Right renal cortex interstitium (tissue), 3 donors: ENCODE data around the gene PPIC. TPM values are rescaled to one million over a fixed set of nuclear protein-coding genes. Genes with fewer than 3 reads are reported as not detected.
"Not testable (repeated sequence)": the region's sequence is repeated elsewhere in the genome, so short reads cannot be mapped to it uniquely, and the experiment has no call there.

ENCODE experiments used
- DNase-seq, 3 donors: peaks; one replicate each; pipeline ENCODE4 v3.0.0-alpha.2; 2013; ENCODE audit warnings: low read depth in 3 of 3, low spot score in 2 of 3
- polyA plus RNA-seq, 3 donors: library from polyadenylated mRNA; unstranded; fragments of 120-200 nt; gene quantifications; one replicate each; pipeline ENCODE4 v1.2.1, GENCODE V29; 2013; ENCODE audit not compliant: insufficient read length in 3 of 3

PPIC gene
- polyA plus RNA-seq, 3 donors = 36.8 to 43.8 (median 42.2) TPM

DNA sequence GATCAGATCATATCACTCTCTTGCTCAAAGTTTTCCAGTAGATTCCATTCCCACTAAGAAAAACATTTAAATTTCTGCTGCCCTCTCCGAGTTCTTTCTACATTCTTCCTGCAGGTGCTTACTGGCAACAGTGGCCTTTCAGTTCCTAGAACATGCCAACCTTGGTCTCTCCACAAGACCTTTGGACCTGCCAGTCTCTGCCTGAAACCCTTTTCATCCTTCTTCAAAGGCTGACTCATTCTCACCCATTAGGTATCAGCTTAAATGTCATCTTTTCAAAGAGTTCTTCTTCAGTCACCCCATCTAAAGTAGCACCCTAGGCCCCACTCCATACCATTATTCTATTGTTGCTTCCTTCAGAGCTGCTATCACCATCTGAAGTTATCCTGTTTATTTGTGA lies 21.8 kb downstream of the PPIC start:
- DNase-seq = no peak

DNA sequence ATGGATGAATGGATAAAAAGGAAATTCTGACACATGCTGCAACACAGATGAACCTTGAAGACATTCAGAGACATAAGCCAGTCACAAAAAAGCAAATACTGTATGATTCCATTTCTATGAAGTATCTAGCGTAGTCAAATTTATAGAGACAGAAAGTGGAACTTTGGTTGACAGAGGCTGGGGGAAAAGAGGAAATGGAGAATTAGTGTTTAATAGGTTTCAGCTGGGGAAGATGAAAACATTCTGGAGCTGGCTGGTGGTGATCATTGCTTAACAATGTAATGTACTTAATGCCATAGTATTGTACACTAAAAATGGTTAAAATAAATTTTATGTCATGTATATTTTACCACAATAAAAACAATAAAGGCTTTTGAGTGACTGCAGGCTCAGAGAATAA lies 24.2 kb downstream of the PPIC start:
- DNase-seq = no peak

DNA sequence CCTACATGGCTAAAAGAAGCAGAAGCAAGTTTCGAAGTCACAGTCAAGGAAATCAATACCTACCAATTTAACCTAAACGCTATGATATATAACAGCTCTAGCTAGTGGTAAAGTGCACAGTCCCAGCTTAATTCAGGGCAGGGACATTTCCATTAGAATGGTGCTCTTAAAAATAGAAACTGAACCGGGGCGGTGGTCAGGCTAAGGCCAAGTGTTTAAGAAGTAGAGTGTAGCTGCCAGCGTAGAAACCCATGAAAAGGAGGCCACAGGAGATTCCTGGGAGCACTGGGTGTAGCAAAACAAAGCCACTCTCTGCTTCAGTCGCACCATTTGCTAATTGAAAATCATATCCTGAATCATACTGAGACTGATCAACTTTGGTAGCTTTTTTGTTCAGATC lies 28.8 kb downstream of the PPIC start:
- DNase-seq = no peak

DNA sequence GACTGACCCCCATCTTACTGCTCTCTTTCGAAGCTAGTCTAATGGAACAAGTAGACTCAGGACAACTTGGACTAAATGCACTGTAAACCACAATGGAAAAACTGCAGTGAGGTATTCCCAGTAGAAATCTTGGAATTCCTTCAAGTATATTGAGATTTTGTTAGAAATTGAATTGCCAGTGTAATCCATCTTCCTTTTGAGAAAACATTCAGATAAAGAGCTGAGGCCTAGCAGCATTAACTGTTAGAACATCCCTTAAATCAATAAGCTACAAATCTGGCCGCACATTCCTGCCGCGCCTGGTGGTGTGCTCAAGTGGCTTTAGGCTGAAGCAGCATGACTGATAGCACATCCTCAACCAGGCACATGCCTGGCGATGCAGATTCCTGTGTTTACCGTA lies 29.3 kb downstream of the PPIC start:
- DNase-seq = no peak

DNA sequence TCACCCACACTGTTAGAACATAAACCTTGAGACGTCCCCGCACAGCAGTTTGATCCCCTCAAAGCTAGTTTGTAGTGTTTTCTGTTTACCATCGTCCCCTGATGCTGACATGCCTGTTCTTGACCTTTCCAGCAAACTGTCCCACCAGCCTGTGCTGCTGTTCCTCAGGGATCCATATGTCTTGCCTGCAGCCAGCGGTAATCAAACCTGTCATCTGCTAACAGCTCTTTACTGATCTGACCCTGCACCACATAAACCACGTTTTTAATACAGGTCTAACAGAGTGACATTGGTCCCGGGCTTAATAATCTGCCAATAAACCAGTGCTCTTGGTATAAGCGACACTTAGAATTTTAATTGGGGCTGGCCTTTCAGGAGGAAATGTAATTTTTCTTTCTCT lies 34.7 kb downstream of the PPIC start:
- no peak for DNase-seq

DNA sequence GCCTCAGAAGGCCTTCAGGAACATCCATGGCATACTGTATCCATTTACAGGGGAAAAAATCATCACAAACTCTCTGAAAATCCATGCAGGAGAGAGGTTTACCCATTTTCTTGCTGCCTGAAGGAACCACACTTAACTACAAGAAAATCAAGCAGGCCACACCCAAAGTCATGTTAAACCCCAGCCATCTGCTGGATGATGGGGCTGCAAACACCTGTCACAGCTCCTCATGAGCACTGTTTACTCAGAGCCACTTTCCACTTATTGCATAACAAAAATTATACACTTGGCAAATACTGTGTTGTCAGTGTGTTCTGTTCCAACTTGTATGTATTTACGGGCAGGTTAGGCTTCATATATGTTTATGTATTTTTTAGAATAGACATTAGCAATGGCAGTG lies 35.8 kb downstream of the PPIC start:
- DNase-seq = no peak

DNA sequence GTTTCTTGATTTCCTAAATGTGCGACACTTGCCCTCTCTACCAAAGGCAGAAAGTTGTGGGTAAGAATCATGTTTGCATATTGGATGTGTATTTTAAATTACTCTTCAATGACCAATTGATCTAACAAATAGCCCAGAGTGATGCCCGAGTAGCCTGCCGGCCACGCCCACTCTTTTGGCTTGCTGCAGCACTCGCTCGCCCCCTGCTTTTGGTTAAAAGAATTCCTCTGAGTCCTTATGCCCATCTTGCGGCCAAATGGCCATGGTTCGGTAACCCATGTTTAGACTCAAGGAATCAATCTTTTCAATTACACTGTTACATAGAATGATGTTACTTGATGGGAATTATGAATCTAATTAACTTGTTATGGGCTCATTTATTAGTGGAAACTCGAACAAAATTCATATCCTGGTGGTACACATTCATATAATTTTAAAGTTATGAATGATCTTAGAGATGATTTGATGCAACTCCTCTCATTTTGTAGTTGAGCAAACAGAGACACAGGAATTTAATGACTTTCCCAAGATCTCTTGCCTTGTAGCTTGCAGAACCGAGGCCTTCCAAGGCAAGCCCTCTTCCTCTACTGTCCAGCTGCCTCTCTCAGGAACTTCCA lies 36.5 kb downstream of the PPIC start:
- no peak for DNase-seq

DNA sequence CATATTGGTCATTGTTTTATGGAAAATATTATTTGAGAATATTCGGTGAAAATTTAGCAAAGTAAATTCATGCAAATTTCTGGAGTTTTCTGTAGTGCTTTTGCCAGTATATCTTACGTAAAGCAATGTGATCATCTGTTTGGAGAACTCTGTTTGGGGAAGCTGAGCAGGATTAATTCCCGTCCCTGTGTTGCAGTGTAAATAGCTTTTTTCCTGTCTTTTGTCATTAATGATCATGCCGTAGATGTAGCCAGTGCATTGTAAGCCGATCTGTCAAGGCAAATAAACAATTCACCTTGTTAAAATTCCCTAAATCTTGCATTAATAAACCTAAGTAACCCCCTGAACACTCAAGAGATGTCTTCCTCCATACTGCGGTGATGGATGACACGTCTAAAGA lies 39.2 kb downstream of the PPIC start:
- DNase-seq = no peak

DNA sequence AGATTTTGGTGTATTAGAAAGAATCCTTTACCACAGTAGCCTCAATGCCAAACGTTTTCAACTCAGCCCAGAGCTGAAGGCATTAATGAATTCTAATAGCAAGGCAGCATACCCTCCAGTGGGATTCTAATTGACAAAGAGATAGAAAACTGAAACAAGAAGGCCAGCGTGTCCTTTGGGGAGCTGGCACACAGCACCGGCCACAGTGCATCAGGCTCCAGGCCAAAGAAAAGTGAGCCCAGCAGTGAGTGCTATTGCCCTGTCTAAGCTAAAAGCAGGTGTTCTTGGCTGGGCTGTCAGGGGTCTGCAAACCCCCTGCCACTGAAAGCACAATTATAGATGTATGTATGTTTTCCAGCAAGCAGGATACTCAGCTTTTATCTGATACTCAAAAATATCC lies 40.4 kb downstream of the PPIC start:
- DNase-seq = no peak

DNA sequence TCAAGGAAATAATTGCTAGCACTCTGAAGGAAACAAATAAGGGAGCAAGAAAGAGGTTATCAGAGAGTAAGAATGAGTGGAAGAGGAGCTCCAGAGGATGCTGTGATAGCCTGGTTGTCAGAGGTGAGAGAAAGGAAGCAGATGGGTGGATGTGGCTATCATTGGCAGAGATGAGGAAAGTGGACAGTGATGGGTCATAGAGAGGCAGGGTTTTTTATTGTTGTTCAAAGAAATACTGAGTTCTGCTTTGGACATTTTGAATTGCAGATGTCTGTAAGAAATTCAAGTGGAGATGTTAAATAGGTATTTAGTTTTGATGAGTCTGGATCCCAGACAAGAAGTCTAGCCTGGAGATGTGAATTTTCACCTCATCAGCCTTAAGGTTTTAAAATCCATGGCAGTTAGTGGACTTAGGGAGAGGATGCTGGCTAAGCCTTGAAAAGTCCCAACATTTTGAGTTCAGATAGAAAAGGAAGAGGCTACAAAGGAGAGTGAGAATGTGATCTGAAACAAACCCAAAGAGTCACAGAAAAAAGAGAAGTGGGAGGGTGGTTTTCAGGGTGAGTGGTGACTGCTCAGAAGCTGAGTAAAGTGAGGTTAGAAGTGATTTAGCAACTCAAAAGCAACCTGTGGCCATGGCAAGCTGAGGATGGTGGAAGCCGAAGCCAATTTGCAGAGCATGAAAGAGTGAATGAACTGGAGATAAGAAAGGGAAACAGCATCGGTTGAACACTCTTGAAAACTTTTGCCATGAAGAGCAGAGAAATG lies 50.4 kb downstream of the PPIC start:
- DNase-seq = no peak

DNA sequence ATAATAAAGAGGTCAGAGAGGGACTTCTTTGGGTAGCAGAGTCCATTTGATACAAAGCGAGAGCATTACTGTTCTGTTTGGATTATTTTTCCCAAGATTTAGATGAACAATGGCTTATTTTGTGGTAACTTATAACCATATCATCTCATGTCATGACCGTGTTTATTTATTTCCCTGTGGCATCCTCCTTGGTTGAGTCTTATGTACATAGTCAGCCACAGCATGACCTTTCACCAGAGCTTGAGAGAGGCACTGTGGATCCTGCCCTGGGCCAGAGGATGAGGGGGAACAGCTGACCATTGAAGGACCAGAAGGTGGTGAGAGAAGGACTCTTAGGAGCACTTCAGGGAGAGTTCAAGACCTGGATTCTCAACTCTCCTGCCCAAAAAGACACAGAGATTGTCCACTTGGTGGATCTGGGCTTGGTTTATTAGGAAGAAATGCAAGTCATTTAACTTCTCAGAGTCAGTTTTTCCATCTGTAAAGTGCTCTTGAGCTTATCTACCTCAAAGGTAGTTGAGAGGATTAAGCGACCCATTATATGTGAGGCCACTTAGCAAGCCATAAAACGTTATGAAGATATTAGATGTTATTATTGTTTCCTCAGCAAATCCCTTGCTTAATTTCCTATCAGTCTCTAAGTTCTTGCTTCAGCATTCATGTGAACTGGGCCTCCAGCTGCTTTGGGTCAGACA lies 51.4 kb downstream of the PPIC start:
- DNase-seq = no peak

DNA sequence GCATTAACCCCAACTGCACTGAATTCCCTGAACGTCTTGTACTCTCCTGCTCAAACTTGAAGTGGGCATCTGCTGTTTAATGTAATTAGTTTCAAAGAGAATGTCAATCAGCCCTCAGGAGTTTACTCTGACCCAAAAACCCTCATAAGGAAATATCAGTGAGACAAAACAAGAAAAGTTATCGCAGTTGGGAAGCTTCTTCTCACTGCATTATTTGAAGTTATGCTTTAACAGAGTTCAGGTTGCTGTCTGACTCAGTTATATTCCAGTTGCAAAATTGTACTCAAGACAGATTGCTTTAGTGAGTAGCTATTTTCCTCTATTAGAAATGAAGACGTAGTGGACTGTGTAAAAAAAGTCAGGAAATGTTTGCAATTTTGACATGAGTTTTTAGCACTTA lies 52.1 kb downstream of the PPIC start:
- DNase-seq = no peak

DNA sequence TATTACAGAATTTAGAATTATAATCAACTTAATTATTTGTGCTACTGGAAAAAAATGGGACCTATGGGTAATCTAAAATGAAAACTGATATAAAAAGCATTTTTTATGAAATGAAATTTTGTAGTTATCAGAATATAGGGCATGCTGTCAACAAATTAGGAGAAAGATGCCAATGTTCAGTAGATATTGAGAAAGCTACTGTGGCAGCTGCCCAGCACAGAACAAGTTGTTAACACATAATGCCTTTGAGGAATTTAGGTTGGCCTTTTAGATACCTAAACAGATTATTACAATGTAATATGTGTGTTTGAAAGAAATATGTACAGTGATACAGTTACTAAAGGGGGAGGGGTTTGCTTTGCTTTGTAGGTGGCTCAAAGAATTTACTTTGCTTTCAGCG lies 54.1 kb downstream of the PPIC start:
- no peak for DNase-seq

DNA sequence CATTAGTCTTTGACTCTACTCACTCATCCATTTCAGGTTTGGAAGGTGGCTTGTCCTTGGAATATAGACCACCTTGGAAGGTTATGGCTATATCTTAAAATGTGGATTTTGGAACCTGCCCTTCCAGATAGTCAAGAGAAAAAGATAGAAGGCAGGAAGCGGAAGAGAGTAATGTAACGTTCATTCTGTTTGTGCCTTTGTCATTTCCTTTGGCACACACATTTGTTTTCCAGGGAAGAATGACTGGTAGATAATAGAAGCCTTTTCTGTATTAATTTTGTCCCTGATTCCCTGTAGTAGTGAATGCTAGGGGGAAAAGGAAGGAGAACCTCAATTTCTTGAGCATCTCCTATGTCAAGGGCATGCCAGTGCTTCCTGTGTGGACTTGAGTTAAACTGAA lies 54.7 kb downstream of the PPIC start:
- no peak for DNase-seq

DNA sequence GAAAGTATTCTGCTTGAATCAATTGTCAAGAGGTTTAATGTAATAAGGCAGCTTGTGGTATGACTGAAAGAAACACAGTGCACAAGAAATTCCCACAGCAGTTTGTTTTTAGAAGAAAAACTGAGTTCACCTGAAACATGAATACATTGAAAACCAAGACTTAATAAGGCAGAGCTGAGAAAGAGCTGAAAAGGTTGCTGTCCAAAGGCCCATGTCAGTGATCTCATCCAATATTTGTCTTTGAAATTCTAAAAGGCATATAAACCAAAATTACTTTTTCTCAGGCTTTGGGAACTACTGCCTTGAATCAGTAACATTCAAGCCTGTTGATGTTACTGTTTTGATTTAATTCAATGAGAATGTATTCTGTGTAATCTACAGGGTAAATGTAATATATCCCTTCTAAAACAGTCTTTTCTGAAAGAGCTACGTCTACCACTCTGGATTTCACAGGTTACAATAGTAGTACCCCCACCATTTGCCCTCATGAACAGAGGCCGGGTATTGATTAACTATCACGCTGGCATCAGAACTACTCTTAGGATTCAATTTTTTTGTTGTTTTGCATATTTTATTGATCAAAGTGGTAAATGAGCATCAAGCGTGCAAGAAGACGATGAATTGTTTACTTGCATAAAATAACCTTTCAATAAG lies 57.8 kb downstream of the PPIC start:
- no peak for DNase-seq

DNA sequence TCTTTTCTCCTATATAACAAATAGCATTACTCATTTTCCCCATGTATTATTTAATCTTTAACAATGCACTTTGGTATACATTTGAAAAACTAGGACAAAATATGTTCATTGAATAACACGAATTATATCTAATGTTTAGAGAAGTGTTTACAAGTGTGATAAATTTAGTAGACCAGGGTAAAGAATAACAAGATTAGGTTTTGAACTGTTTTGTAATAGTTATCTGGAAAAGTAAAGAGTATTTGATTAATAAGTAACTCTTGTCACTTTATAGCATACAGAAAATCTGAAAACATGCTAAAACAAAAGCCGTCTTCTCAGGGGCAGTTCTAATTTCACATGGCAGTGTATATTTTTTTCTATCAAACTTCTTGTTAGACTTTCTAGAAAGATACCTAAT lies 58.5 kb downstream of the PPIC start:
- DNase-seq = no peak

DNA sequence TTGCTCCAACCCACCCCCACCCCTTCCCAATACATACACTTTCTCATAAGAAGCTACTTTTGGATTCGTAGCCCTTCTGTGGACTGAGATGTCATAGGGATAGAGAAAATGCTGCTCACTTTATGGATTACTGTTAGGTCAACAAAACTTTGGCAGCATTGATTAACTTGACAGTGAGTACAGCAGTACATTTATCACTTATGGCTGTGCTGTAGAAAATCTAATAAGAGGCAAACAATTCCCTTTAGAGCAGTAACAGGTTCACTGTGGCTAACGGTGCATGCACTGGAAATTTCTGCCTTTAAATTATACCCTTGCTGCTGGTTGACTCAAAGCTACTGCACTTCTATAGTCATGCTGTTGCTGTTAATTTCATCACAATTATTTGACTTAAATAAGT lies 59.2 kb downstream of the PPIC start:
- no peak for DNase-seq

DNA sequence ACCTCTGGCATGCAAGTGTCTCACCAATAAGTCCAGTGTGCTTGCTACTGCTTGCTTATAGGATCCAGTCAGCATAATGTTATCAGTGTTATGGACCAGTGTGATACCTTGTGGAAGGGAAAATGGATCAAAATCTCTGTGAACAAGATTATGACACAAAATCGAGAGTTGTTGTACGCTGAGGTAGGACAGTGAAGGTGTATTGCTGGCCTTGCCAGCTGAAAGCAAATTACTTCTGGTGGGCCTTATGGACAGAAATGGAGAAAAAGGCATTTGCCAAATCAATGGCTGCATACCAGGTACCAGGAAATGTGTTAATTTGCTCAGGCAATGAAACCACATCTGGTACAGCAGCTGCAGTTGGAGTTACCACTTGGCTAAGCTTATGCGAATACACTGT lies 62.3 kb downstream of the PPIC start:
- not testable (repeated sequence) for DNase-seq

DNA sequence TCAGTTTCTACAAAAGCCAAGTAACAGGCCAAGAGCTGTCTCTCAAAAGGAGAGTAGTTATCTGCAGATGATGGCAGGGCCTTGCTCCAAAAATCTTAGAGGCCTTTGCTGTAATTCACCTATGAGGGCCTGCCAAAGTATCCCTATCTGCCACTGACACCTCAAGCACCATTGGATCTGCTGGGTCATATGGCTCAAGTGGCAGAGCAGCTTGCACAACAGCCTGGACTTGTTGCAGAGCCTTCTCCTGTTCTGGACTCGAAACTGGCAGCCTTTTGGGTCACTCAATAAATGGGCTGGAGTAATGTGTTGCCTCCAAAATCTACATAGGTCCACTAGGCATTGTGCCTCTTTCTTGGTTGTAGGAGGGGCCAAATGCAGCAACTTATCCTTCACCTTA lies 62.8 kb downstream of the PPIC start:
- not testable (repeated sequence) for DNase-seq
